IMR-90 (cell line): ENCODE measurements around the gene AICDA.

Source experiments
- CHD1 ChIP-seq: IDR thresholded peaks from 2 replicates; pipeline ENCODE4 v1.6.1; 2012; ENCODE audit warnings: low read depth, low read length, improper control_type of control experiment
- CTCF ChIP-seq: conservative IDR thresholded peaks from 2 replicates; pipeline ENCODE4 v1.5.1; 2012; ENCODE audit warnings: mild to moderate bottlenecking, low read depth, low read length, improper control_type of control experiment
- FOS ChIP-seq: fragments of 150-350 bp; IDR thresholded peaks from 2 replicates; pipeline ENCODE4 v1.6.1; 2016; ENCODE audit warnings: low read depth, low read length
- MAFK ChIP-seq: IDR thresholded peaks from 2 replicates; pipeline ENCODE4 v1.6.1; 2012; ENCODE audit warnings: low read depth, low read length, improper control_type of control experiment
- MXI1 ChIP-seq: IDR thresholded peaks from 2 replicates; pipeline ENCODE4 v1.6.1; 2012; ENCODE audit warnings: low read depth, mild to moderate bottlenecking, low read length, moderate library complexity, borderline replicate concordance
- NFE2L2 ChIP-seq: fragments of 150-350 bp; IDR thresholded peaks from 2 replicates; pipeline ENCODE4 v1.6.1; 2016; ENCODE audit warnings: low read depth, mild to moderate bottlenecking, low read length
- POLR2A ChIP-seq: IDR thresholded peaks from 2 replicates; pipeline ENCODE4 v1.6.1; 2012; ENCODE audit warnings: mild to moderate bottlenecking, low read depth, low read length
- RAD21 ChIP-seq: IDR thresholded peaks from 2 replicates; pipeline ENCODE4 v1.6.1; 2012; ENCODE audit warnings: low read length, improper control_type of control experiment
- RCOR1 ChIP-seq: IDR thresholded peaks from 2 replicates; pipeline ENCODE4 v1.6.1; 2012; ENCODE audit warnings: mild to moderate bottlenecking, low read length, improper control_type of control experiment; ENCODE audit not compliant: insufficient replicate concordance
- RFX5 ChIP-seq: IDR thresholded peaks from 2 replicates; pipeline ENCODE4 v1.8.0; 2012; ENCODE audit warnings: low read depth, mild to moderate bottlenecking, low read length, moderate library complexity
- SMC3 ChIP-seq: fragments of 150-350 bp; IDR thresholded peaks from 2 replicates; pipeline ENCODE4 v1.6.1; 2016; ENCODE audit warnings: low read depth, mild to moderate bottlenecking, antibody characterized with exemption, low read length, moderate library complexity

GRCh38 chr12:8589679-8590078 is 23.0 kb downstream of the AICDA start:
- TF ChIP-seq FOS, result no peak
- no peak for TF ChIP-seq POLR2A
- no peak for TF ChIP-seq CTCF
- no peak for TF ChIP-seq RAD21
- no peak for TF ChIP-seq SMC3
- no peak for TF ChIP-seq RFX5
- no peak for TF ChIP-seq NFE2L2
- no peak for TF ChIP-seq CHD1
- TF ChIP-seq MXI1, result no peak
- TF ChIP-seq MAFK, result no peak
- no peak for TF ChIP-seq RCOR1
